ENCODE results near the gene ERBIN. TPM values are rescaled to one million over a fixed set of nuclear protein-coding genes. Genes with fewer than 3 reads are reported as not detected.
"Not testable (repeated sequence)": the region's sequence is repeated elsewhere in the genome, so short reads cannot be mapped to it uniquely, and the experiment has no call there.

Gene ERBIN, protein sequence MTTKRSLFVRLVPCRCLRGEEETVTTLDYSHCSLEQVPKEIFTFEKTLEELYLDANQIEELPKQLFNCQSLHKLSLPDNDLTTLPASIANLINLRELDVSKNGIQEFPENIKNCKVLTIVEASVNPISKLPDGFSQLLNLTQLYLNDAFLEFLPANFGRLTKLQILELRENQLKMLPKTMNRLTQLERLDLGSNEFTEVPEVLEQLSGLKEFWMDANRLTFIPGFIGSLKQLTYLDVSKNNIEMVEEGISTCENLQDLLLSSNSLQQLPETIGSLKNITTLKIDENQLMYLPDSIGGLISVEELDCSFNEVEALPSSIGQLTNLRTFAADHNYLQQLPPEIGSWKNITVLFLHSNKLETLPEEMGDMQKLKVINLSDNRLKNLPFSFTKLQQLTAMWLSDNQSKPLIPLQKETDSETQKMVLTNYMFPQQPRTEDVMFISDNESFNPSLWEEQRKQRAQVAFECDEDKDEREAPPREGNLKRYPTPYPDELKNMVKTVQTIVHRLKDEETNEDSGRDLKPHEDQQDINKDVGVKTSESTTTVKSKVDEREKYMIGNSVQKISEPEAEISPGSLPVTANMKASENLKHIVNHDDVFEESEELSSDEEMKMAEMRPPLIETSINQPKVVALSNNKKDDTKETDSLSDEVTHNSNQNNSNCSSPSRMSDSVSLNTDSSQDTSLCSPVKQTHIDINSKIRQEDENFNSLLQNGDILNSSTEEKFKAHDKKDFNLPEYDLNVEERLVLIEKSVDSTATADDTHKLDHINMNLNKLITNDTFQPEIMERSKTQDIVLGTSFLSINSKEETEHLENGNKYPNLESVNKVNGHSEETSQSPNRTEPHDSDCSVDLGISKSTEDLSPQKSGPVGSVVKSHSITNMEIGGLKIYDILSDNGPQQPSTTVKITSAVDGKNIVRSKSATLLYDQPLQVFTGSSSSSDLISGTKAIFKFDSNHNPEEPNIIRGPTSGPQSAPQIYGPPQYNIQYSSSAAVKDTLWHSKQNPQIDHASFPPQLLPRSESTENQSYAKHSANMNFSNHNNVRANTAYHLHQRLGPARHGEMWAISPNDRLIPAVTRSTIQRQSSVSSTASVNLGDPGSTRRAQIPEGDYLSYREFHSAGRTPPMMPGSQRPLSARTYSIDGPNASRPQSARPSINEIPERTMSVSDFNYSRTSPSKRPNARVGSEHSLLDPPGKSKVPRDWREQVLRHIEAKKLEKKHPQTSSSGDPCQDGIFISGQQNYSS (N-terminal part only)
- 10 to 100 TPM; 12.5 to 13.0 TPM for polyA plus RNA-seq

DNA sequence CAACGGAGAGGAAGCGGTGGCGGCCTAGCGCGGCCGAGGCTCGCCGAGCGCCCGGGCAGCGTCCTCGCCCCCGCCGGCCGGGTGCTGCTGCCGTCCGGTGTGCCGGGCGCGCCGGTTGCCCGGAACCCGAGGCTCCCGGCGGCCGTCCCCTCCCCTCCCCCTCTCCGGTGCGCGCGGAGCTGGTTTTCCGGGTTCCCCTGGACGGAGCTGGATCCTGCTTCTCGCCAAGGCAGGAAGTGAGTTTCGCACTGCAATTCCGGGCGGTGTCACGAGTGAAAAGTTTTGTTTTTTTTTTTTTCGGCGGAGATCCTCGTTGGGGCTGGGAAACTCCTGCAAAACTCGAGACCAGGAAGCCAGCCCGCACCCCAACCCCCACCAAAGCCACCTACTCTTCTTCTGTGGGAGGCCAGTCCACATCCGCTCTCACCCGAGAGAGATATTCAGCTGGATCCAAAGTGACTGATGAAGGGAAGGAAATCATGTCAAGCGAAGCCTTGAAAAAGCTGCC lies at the start of gene ERBIN:
Gene ERBIN (plus strand): TSS at position 300 of the 508 bp plus-strand sequence. CDS start 66,144 bp downstream, outside the sequence.
- H3K4me3 ChIP-seq (ENCODE audit: low read depth in 1 of 2, low read length in 2 of 2), result peak within 1 kb of the TSS; percentile 92 to 100
- WGBS, 2 donors, result 1% methylated on average over 23 to 45 of the region's 45 CpGs

DNA sequence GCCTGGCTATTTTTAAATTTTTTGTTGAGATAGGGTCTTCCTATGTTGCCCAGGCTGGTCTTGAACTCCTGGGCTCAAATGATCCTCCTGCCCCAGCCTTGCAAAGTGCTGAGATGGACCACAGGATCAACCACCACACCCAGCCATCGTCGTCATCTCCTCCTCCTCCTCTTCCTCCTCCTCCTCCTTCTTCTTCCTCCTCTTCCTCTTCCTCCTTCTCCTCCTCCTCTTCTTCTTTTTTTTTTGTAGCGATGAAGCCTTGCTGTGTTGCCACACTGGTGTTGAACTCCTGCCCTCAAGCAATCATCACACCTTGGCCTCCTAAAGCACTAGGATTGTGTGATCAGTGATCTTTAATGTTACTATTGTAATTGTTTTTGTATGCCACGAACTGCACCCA lies 49.4 kb upstream of the ERBIN start:
- Histone ChIP-seq H3K4me3 (ENCODE audit: low read depth in 1 of 2, low read length in 2 of 2) (no peak overlapping the region), H3K27ac (ENCODE audit: low read depth in 2 of 2, low read length in 1 of 2) (no peak overlapping the region), H3K4me1 (ENCODE audit: control insufficient read depth in 2 of 2, insufficient read depth in 2 of 2, low read length in 1 of 2) (no peaks in the 10 kb centered on the region), H3K27me3 (ENCODE audit: control insufficient read depth in 1 of 2, insufficient read depth in 2 of 2, low read length in 2 of 2) (no peaks in the 10 kb centered on the region), H3K9me3 (ENCODE audit: control insufficient read depth in 2 of 2, insufficient read depth in 1 of 2, low read depth in 1 of 2, low read length in 1 of 2) (no peaks in the 10 kb centered on the region), H3K36me3 (ENCODE audit: control insufficient read depth in 2 of 2, insufficient read depth in 2 of 2, low read length in 1 of 2) (no peaks in the 10 kb centered on the region)
- 76 to 87% methylated on average over 4 of the region's 4 CpGs for WGBS, 2 donors

More for the DNA sequence above, at the start of gene ERBIN:
- Histone ChIP-seq H3K27ac (ENCODE audit: low read depth in 2 of 2, low read length in 1 of 2) (peak within 1 kb of the TSS; percentile 100), H3K36me3 (ENCODE audit: control insufficient read depth in 2 of 2, insufficient read depth in 2 of 2, low read length in 1 of 2) (no peaks in the 10 kb centered on the region), H3K27me3 (ENCODE audit: control insufficient read depth in 1 of 2, insufficient read depth in 2 of 2, low read length in 2 of 2) (no peaks in the 10 kb centered on the region), H3K4me1 (ENCODE audit: control insufficient read depth in 2 of 2, insufficient read depth in 2 of 2, low read length in 1 of 2) (no peaks in the 10 kb centered on the region), H3K9me3 (ENCODE audit: control insufficient read depth in 2 of 2, insufficient read depth in 1 of 2, low read depth in 1 of 2, low read length in 1 of 2) (no peaks in the 10 kb centered on the region)

DNA sequence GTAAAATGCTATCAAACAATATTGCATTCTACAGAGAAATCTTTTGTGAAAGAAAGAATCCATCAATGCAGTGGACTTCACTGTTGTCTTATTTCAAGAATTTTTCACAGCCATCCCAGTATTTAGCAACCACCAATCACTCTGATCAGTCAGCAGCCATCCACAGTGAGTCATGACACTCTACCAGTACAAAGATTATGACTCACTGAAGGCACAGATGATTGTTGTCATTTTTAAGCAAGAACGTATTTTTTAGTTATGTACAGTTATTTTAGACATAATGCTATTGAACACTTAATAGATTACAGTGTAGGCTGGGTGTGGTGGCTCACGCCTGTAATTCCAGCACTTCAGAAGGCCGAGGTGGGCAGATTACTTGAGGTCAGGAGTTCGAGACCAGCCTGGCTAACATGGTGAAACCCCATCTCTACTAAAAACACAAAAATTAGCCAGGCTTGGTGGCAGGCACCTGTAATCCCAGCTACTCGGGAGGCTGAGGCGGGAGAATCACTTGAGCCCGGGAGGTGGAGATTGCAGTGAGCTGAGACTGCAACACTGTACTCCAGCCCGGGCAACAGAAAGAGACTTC lies 46.6 kb upstream of the ERBIN start:
- WGBS, 2 donors, result 78 to 83% methylated on average over 8 of the region's 8 CpGs
- H3K9me3 ChIP-seq (ENCODE audit: control insufficient read depth in 2 of 2, insufficient read depth in 1 of 2, low read depth in 1 of 2, low read length in 1 of 2); H3K27ac ChIP-seq (ENCODE audit: low read depth in 2 of 2, low read length in 1 of 2); H3K27me3 ChIP-seq (ENCODE audit: control insufficient read depth in 1 of 2, insufficient read depth in 2 of 2, low read length in 2 of 2); H3K36me3 ChIP-seq (ENCODE audit: control insufficient read depth in 2 of 2, insufficient read depth in 2 of 2, low read length in 1 of 2); H3K4me3 ChIP-seq (ENCODE audit: low read depth in 1 of 2, low read length in 2 of 2); H3K4me1 ChIP-seq (ENCODE audit: control insufficient read depth in 2 of 2, insufficient read depth in 2 of 2, low read length in 1 of 2): not testable (repeated sequence)

DNA sequence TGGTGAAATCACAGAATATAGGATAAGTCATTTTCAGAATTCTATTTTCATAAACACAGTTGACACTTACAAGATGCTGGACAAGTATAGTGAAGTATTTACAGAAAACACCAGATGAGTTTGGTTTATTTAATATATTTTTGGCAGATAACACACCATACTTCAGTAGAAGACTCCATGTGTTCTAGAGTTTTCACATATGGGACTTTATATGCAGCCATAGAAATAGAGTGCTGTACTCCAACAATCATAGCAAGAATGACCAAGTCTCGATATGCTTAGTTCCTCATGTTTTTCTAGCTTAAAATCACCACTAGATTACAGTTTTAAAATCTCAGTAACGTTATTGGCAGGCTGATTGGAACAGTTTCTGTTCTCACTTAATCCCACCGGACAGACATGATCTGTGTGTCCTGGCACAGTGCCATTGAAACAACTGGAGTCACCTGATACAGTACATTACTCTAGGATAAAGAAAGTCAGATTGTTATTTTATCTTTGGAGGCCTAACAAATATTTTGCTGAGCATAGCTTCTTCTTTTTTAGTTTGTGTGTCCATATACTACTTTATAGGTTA lies 45.8 kb upstream of the ERBIN start:
- Histone ChIP-seq H3K4me3 (ENCODE audit: low read depth in 1 of 2, low read length in 2 of 2) (no peak overlapping the region), H3K27me3 (ENCODE audit: control insufficient read depth in 1 of 2, insufficient read depth in 2 of 2, low read length in 2 of 2) (no peaks in the 10 kb centered on the region), H3K9me3 (ENCODE audit: control insufficient read depth in 2 of 2, insufficient read depth in 1 of 2, low read depth in 1 of 2, low read length in 1 of 2) (no peaks in the 10 kb centered on the region), H3K27ac (ENCODE audit: low read depth in 2 of 2, low read length in 1 of 2) (no peak overlapping the region), H3K4me1 (ENCODE audit: control insufficient read depth in 2 of 2, insufficient read depth in 2 of 2, low read length in 1 of 2) (no peaks in the 10 kb centered on the region), H3K36me3 (ENCODE audit: control insufficient read depth in 2 of 2, insufficient read depth in 2 of 2, low read length in 1 of 2) (no peaks in the 10 kb centered on the region)
- WGBS, 2 donors, result 23 to 33% methylated on average over 3 of the region's 3 CpGs

DNA sequence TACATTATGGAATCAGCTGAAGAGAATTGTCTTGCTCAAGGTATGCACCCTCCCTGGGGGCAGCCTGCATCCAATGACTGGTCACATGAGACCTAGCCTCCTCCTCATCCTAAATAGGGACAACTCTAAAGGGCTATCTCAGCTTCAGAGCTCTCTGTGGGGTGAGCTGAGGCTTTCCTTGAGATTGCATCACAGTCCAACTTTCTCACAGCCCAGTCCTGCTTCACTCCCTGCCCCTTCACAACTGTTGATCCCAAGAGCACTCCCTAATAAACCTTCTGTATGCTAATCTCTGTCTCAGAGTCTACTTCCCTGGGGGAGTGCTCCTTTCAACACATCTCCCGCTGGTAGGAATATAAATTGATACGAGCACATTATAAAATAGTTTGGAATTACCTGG lies 44.1 kb upstream of the ERBIN start:
- 93 to 94% methylated on average over 2 of the region's 2 CpGs for WGBS, 2 donors
- Histone ChIP-seq H3K4me1 (ENCODE audit: control insufficient read depth in 2 of 2, insufficient read depth in 2 of 2, low read length in 1 of 2) (no peaks in the 10 kb centered on the region), H3K36me3 (ENCODE audit: control insufficient read depth in 2 of 2, insufficient read depth in 2 of 2, low read length in 1 of 2) (no peaks in the 10 kb centered on the region)

DNA sequence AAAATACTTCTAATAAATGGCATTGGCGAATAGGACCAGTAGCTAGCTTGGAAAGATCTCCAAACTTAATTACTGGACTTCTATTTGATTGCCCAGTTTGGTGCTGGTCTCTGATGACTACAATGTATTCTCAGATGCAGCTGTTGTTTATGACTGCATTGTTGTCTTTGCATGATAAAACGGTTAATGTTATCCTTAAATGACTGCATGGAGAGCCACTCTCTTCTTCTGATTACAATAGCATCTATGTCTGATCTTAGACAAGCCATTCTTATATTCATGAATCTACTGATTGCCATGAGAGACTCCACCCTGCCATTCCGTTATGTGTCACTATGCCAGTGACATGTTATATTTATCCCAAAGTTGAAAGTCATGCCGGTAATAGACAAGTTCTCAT lies 42.9 kb upstream of the ERBIN start:
- Histone ChIP-seq H3K4me1 (ENCODE audit: control insufficient read depth in 2 of 2, insufficient read depth in 2 of 2, low read length in 1 of 2) (no peaks in the 10 kb centered on the region), H3K9me3 (ENCODE audit: control insufficient read depth in 2 of 2, insufficient read depth in 1 of 2, low read depth in 1 of 2, low read length in 1 of 2) (no peaks in the 10 kb centered on the region), H3K27me3 (ENCODE audit: control insufficient read depth in 1 of 2, insufficient read depth in 2 of 2, low read length in 2 of 2) (no peaks in the 10 kb centered on the region), H3K36me3 (ENCODE audit: control insufficient read depth in 2 of 2, insufficient read depth in 2 of 2, low read length in 1 of 2) (no peaks in the 10 kb centered on the region), H3K4me3 (ENCODE audit: low read depth in 1 of 2, low read length in 2 of 2) (no peak overlapping the region), H3K27ac (ENCODE audit: low read depth in 2 of 2, low read length in 1 of 2) (no peak overlapping the region)
- 84 to 92% methylated on average over 4 of the region's 4 CpGs for WGBS, 2 donors

More for the DNA sequence above, 44.1 kb upstream of the ERBIN start:
- Histone ChIP-seq H3K27me3 (ENCODE audit: control insufficient read depth in 1 of 2, insufficient read depth in 2 of 2, low read length in 2 of 2) (no peaks in the 10 kb centered on the region), H3K4me3 (ENCODE audit: low read depth in 1 of 2, low read length in 2 of 2) (no peak overlapping the region), H3K27ac (ENCODE audit: low read depth in 2 of 2, low read length in 1 of 2) (no peak overlapping the region), H3K9me3 (ENCODE audit: control insufficient read depth in 2 of 2, insufficient read depth in 1 of 2, low read depth in 1 of 2, low read length in 1 of 2) (no peaks in the 10 kb centered on the region)

DNA sequence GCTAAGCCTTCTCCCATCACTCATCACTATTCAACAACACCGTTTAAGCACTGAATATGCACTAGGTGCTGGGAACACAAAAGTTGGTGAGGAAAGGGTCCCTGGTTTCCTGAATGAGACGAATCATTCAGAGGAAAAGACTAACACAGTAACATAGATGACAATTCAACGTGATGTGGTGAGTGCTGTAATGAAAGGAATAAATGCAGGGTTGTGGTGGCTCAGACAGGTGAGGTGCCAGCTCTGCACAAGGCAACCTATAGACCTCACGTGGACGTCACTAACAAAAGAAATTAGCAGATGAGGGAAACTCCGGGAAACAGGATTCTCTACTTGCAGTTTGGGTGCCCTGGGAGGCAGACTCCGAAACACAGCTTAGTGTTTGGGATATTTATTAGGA lies 40.0 kb upstream of the ERBIN start:
- H3K27me3 ChIP-seq (ENCODE audit: control insufficient read depth in 1 of 2, insufficient read depth in 2 of 2, low read length in 2 of 2), result no peaks in the 10 kb centered on the region
- no peaks in the 10 kb centered on the region for H3K4me1 ChIP-seq (ENCODE audit: control insufficient read depth in 2 of 2, insufficient read depth in 2 of 2, low read length in 1 of 2)
- no peak overlapping the region for H3K27ac ChIP-seq (ENCODE audit: low read depth in 2 of 2, low read length in 1 of 2)
- no peaks in the 10 kb centered on the region for H3K36me3 ChIP-seq (ENCODE audit: control insufficient read depth in 2 of 2, insufficient read depth in 2 of 2, low read length in 1 of 2)
- 57 to 61% methylated on average over 7 of the region's 7 CpGs for WGBS, 2 donors
- H3K4me3 ChIP-seq (ENCODE audit: low read depth in 1 of 2, low read length in 2 of 2), result no peak overlapping the region
- H3K9me3 ChIP-seq (ENCODE audit: control insufficient read depth in 2 of 2, insufficient read depth in 1 of 2, low read depth in 1 of 2, low read length in 1 of 2), result no peaks in the 10 kb centered on the region

DNA sequence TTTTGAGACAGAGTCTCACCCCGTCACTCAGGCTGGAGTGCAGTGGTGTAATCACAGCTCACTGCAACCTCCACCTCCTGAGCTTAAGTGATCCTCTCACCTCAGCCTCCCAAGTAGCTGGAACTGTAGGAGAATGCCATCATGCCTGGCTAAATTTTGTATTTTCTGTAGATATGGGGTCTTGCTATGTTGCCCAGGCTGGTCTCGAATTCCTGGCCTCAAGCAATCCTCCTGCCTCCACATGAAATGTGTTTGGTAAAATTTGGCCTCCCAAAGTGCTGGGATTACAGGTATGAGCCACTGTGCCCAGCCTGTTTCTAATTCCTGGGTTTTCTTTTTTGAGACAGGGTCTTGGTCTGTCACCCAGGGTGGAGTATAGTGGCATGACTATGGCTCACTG lies 34.4 kb upstream of the ERBIN start:
- H3K27ac ChIP-seq (ENCODE audit: low read depth in 2 of 2, low read length in 1 of 2); H3K9me3 ChIP-seq (ENCODE audit: control insufficient read depth in 2 of 2, insufficient read depth in 1 of 2, low read depth in 1 of 2, low read length in 1 of 2); H3K27me3 ChIP-seq (ENCODE audit: control insufficient read depth in 1 of 2, insufficient read depth in 2 of 2, low read length in 2 of 2); H3K36me3 ChIP-seq (ENCODE audit: control insufficient read depth in 2 of 2, insufficient read depth in 2 of 2, low read length in 1 of 2); H3K4me3 ChIP-seq (ENCODE audit: low read depth in 1 of 2, low read length in 2 of 2); H3K4me1 ChIP-seq (ENCODE audit: control insufficient read depth in 2 of 2, insufficient read depth in 2 of 2, low read length in 1 of 2): not testable (repeated sequence)
- 84 to 90% methylated on average over 2 of the region's 2 CpGs for WGBS, 2 donors

Data from esophagus (tissue), 2 donors.